GM19099 (cell line): ENCODE results near the gene SAMD4A.

Experiments used
- POLR2A ChIP-seq: IDR thresholded peaks from 3 replicates; pipeline ENCODE4 v1.6.1; 2011; ENCODE audit warnings: low read depth; ENCODE audit not compliant: insufficient read length; ENCODE audit errors: extremely low read depth

The SAMD4A gene

GRCh38 chr14:54808326-54809161, 241.6 kb downstream of the SAMD4A start:
- no peak for TF ChIP-seq POLR2A

GRCh38 chr14:54809767-54810166, 242.8 kb downstream of the SAMD4A start:
- TF ChIP-seq POLR2A = no peak

- no peak for TF ChIP-seq POLR2A
Observed at GRCh38 chr14:54812617-54813016, 245.7 kb downstream of the SAMD4A start.

GRCh38 chr14:54813081-54813480, 246.2 kb downstream of the SAMD4A start:
- no peak for TF ChIP-seq POLR2A

DNA sequence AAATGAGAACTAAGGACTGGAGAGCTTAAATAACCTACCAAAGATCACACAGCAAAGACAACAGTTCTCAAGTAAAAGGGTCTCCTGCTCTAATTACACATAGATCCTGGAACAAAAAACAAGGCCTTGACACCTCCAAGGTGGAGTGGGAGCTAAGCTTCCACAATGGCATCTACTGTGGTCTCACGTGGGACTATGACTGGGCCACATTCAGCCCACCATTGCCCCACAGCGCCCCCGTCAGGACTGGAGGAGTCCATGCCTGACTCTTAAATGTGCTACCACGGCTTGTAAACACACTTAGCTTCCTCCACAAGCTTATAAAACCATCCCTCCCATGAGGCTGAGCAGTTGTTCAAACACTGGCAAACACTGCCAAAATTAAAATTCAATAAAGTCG, 247.1 kb downstream of the SAMD4A start:
- TF ChIP-seq POLR2A = no peak

GRCh38 chr14:54815016-54815415, 248.1 kb downstream of the SAMD4A start:
- no peak for TF ChIP-seq POLR2A

GRCh38 chr14:54815515-54815914, 248.6 kb downstream of the SAMD4A start:
- TF ChIP-seq POLR2A = no peak

DNA sequence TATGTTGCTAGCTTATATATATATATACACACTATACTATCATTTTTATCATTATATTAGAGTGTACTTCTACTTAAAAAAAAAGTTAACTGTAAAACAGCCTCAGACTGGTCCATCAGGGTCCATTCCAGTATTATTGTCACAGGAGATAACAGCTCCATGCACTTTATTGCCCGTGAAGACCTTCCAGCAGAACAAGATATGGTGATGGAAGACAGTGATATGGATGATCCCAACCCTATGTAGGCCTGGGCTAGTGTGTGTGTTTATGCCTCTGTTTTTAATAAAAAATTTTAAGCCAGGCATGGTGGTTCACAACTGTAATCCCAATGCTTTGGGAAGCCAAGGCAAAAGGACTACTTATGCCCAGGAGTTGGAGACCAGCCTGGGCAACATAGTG, 249.5 kb downstream of the SAMD4A start:
- no peak for TF ChIP-seq POLR2A

DNA sequence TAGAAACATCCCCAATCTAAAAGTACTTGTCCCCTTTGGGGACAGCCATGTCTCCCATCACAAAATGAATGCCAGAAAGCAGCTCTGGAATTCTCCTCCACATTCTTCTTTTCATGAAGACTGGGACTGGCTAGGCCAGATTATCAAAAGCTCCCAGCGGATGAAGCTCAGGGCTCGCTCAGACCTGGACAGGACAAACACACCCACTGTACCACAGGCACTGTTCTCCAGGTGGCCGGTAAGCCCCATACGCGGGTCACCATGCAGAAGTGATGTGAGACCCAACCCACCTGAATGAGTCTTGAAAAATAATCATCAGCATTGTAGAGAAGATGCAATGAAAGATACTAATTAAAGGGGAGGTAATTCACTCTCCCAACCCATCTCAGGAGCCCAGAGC, 250.6 kb downstream of the SAMD4A start:
- no peak for TF ChIP-seq POLR2A

- TF ChIP-seq POLR2A = no peak
Observed at GRCh38 chr14:54818201-54819133, 251.5 kb downstream of the SAMD4A start.

GRCh38 chr14:54822685-54823084, 255.8 kb downstream of the SAMD4A start:
- TF ChIP-seq POLR2A = no peak

- no peak for TF ChIP-seq POLR2A
Observed at GRCh38 chr14:54823757-54824549, 257.0 kb downstream of the SAMD4A start.

DNA sequence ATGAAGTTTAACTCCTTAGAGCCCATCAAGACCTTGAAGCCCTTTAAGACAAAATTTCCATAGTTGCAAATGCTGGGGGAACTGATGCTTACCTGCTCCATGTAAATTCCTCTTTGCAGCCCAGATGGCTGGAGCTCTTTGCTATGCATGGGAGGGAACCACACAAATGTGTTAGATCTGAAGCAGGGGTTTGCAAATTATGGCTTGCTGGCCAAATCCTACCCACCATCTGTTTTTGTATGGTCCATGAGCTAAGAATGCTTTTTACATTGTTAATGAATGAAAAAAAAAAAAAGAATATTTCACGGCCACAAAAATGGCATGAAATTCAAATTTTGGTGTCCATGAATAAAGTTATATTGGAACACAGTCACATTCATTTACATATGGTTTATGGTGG, 261.1 kb downstream of the SAMD4A start:
- no peak for TF ChIP-seq POLR2A

- no peak for TF ChIP-seq POLR2A
Observed at GRCh38 chr14:54829486-54830224, 262.7 kb downstream of the SAMD4A start.
